AML-193 (cell line): ENCODE data around the gene KERA.

Source experiments
- DNase-seq, 2 experiments: peaks; one replicate each; lab custom pipeline; 2025; lab: John Stamatoyannopoulos, UW

The KERA gene

DNA sequence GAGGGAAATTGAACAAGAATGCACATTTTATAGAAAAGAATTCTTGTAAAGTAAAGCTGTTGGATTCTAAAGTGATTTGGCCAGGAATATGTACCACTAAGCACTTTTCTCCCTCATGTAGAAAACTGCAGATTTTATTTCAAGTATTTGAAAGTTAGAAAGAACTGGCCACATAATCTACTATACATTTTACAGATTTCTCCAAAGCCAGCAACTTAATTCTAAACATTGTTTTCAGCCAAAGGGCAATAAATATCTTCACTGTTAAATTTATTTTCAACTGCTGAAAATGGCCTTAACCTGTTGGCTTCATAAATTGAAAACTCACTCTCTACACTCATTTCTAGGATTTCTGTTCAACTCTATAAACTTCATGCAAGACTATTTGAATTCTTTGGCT is 15.6 kb upstream of the KERA start:
- no peak for DNase-seq

DNA sequence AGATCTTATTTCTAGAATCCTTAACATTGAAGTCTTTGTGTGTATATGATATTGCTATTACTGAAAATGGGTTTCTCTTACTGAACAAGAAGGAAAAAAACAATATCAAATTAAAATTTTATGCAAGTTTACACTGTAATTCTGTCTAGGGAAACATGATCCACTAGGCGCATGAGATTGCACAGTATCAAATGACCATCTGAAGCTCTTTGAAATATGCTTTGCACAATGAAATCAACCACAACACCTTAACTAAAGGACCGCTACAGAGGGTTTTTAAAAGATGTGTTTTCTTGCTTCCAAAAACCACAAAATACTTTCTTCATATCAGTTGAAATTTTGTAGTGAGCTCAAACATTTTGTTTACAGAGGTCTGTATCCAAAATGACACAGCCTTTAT is 15.1 kb upstream of the KERA start:
- DNase-seq: no peak

DNA sequence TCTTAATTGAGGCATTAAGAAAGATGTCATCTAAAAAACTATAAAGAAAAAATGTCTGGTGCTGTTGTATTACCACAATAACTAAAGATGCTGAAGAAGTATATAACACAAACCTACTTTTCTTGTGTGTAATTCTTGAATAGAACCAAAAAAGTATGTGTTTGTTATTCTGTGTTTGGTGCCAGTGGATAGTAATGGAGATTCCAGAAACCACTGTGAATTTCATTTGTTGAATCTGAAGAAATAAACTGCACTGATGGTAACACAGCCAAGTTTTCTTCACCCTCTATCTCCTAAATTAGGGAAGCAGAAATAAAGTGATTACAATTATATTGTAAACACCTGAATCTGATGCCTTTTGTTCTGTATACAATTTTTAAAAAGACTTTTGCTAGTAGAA is 13.1 kb upstream of the KERA start:
- DNase-seq: no peak

DNA sequence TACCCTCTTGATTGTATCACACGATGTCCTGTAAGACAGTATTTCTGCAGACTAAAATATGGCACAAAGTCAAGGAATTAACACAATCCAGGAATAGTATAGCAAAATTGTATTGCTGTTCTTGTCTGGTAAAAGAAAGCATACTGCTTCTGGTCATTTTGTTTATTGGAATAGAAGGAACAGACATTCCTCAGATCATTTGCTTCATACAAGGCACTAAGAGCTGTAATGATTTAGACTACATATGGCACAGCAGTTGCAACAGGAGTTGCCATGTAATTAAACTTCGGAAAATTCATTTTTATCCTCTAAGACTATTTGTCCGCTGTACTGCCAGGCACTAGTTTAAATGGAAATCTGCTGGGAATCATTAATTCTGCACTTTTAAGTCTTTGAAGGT is 7.6 kb upstream of the KERA start:
- DNase-seq: no peak

DNA sequence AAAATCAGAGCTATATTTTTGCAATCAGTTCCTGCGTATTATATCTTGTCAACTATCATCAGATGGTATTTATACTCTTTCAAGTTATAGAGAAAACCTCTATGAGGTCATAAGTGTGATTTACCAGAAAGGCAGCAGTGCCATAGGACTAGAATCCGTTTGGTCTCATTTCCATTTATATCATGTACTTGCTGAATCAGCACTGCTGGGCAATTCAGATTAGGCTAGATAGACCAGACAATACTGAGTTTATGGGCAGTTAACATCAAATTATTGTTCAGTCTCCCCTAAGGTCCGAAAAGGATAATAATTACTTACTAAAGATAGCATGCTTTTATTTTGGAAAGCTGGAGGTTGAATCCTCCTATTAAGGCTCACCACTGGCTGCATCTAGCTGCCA is 6.8 kb upstream of the KERA start:
- no peak for DNase-seq

DNA sequence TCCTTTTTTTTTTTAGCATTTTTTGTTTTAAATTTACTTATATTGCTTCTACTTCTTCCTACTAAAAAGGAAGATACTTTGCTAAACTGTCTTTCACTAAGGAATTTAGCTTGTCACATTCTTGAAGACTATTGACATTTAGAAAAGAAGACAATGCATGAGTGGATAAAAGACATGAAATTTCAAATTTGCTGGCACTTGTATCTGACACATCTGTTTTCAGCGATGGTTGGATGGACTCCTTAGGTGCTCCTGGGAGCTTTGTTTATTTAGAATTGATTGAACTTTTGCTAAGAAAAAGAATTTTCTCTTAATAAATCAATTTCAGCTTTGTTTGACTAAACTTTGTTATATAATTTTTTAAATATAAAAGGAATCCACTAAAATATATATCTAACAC is 3.3 kb upstream of the KERA start:
- DNase-seq: no peak

DNA sequence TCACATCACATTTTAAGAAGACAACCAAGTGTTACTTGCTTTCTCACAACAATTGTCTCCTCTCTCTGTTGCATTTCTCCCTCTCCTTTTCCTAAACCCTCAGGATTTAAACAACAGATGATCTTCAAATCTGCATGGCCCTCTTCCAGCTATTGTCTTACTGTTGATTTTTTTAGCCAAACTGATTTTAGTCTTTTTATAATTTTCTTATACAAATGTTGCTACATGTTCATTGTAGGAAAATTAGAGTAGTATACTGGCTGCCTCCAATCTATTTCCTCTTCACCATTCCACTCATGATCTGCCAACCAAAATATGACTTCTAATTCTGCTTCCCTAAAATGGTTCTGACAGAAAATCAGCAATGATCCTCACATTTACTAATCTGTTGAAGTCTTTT is 1.4 kb upstream of the KERA start:
- DNase-seq: no peak

DNA sequence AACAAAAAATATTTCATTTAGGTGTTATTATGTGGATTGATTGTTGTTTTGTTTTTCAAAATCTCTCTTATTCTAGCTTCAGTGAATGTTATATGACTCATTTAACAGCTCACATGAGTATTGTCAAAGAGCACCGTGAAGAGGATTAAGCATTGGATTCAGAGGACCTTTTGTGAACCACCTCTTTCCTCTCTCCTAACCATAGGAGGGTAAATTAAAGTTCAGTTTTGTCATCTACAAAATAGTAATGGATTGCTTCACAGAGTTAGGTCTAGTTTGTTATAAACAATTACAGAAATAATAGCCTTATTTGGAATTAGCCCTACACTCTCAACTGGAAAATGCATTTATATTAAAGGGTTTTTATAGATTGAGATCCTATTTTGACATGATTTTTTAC is 962 bp upstream of the KERA start:
- no peak for DNase-seq

DNA sequence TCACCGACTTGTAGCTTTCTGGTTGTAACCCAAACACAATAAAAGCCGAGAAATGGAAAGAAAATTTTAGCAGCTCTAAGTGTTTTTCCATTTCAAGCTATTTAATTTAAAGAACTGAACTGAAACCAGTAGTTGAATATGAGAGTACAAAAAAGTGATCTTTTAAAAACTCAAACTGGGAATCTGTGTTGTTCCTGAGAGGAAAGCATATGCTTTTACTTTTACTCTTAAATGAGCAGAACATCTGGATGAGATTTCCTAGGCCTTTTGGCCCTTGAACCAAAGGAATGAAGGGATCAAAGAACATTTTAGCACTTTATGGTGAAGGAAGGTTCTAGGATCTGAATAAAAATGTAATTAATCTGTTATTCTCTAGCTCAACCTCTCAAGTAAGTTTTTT is 1.3 kb downstream of the KERA start:
- DNase-seq: no peak

DNA sequence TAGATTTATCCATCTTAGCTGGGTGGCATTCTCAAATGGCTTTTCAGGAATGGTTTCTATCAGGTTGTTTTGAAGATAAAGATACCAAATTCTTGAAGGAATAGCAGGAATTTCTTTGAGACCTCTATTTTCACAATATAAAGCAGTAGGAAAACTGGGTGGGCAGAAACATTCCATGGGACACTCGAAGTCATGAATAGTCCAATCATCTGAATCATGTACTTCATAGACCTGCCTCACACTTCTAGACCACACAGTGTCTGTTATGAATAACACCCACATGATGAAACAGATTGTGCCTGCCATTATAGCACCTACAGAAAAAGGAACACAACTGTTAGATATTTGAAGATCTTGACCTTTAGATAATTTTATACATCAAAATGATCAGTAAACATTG is 1.8 kb downstream of the KERA start:
- DNase-seq: no peak

DNA sequence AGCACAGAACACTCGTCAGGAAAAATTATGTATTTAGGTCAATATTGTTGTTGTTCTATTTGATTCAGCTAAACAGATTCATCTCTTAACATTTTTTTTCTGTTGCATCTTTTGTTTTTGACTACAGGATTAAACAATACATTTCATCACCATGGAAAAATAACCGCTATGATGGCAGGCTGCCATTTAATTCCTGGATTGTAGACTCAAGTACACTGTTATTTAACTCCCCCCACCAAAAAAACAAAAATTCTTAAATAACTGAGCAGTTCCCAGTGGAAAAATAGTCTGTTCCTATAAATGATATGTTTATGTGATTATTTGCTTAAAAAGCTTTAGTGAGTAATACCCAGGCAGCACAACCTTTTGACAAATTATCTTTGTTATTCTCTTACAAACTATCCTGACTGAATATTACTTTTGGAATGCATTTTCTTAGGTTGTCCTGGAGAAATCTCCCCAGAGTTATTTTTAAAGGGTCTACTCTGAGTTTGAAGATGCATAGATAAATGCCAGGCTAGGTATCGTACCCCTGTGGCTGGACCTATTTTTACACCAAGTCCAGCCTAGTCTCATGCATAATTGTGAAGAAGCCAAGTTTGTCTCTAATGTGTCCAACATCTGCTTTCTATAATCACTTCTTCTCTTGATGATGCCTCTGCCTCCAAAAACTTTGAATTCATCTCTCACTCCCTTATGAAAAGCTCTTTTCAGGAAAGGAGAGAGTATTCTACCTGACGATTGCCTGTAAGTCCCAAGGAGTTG is 3.7 kb downstream of the KERA start:
- no peak for DNase-seq

DNA sequence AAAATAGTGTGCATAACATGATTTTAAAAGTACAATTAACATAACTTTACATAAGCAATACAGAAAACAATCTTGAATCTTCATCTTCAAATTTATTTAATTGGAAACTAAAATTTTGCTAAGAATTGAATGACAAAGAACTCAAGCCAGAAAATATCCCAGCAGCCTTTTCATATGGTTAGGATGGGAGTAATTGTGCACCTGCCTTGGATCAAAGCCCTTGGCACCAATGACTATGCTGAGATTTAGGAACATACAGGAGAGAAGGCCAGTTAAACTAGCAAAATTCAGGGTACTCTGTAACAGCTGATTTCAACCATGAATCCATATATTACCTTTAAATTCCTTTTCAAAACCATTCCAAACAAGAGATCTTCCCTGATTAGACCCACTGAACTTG is 5.8 kb downstream of the KERA start:
- no peak for DNase-seq

DNA sequence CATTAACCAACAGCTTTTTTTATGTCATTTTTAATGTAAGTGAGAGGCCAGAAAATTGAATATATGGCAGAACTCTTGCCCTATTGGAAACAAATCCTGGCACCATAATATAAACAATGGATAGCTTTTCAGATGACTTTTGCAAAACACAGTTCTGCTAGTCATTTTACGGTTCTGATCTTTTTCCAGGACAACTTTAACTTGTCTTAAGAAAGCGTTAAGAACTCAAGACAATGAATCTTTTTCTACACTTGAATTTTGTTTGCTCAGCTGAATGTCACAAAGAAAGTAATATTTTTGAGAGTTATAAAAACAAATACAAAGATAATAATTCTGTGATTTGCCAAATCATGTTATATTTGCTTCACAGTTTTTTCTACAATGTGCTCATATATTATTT is 13.2 kb downstream of the KERA start:
- DNase-seq: no peak

DNA sequence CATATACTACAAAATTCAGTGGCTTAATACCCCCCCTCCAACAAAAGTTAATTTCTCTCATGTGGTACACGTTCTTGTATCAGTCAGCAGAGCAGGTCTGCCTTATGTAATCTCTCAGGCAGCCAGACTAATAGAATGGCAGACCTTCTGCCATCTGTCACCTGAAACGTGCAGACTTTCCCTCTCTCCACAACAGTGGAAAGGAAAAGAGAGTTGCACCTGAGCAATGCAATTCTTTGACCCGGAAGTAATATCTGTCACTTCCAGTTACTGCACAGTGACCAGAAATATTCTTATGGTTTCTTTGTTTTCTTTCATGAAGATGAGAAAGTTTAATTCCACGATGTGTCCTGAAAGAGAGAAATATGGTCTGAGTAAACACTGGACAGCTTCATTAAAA is 14.4 kb downstream of the KERA start:
- no peak for DNase-seq

DNA sequence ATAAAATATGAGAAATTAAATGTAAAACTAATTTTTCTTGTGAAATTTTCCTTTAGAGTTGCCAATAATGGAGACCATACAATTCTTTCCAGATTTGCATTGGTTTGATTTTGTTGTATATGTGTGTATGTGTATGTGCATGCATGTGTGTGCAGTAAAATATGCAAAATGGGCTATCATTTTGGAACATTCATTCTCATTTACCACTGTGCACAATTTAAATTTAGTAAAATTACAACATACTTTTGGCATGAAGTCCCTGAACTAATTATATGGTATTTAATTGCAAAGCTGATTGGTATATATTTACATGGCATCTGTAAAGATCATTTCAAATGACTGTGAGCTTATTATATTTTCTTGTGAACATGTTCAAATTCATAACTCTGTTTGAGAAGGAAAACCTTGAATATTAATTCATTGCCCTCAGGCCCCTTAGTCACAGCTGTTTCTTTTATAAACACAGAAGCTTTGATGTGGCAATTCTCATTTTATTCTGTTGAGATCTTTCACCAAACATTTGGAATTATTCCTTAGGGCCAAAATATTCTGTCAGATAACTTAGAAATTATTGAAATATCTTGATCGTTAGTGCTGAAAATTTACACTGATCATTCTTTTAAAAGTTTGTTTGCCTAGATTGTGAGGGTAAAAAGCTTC is 17.6 kb downstream of the KERA start:
- no peak for DNase-seq

DNA sequence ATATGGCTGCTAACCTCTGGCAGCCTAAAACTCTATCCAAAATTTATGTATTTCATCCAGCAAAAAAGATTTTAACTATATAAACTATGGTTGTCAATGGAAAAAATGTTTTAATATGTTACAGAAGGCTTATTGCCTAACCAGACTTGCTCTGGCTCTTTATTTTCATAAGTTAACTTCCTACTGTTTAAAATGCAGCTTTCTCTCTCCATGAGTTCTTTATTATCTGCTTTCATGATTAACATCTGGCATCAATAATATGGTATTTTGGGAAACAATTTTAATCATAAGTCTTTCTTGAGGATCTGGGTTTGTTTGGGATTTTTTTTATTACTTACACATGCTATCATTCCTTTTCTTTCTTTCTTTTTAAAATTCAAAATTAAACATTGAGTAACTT is 20.5 kb downstream of the KERA start:
- DNase-seq: no peak

DNA sequence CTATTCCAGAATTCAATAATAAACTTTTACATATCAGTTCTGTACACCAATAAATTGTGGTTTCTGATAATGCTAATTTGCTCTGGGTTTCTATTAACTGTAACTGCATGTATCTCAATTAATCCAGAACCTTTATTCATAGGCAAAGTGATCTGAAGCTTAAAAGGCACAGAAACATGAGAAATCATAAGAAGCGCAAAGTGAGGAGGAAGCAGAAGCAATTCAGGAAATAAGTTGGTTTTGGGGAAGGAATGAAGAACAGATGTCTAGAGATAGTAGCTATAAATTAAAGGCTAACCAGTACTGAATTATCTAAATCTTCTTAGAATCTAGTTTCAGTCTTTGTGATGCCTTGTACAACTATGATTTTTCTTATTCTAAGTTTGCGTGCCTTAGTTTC is 24.6 kb downstream of the KERA start:
- no peak for DNase-seq

DNA sequence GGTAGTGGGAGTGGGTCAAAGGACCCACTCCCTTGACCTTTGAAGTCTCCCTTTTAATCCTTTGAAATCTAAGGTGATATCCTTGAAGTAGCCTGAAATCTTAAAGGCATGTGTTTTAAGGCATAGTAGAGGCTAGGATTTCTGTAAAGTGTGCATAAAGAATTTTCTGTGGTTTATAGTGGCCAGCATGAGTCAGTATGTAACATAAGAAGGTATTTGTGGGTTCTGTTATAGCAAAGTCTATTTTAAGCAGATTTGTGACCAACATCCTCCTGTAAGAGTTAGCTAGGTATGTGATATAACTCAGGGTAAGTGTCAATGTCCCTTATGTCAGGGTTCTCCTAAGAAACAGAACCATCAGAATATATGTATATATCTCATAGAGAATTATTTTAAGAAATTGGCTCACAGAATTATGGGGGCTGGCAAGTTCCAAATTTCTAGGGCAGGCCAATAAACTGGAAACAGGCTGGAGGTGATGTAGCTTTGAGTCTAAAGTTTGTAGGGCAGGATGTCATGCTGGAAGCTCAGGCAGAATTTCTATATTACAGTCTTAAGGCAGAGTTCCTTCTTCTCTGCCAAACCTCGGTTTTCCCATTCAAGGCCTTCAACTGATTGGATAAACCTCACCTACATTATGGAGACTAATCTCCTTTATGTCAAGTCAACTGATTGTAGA is 34.4 kb downstream of the KERA start:
- no peak for DNase-seq

DNA sequence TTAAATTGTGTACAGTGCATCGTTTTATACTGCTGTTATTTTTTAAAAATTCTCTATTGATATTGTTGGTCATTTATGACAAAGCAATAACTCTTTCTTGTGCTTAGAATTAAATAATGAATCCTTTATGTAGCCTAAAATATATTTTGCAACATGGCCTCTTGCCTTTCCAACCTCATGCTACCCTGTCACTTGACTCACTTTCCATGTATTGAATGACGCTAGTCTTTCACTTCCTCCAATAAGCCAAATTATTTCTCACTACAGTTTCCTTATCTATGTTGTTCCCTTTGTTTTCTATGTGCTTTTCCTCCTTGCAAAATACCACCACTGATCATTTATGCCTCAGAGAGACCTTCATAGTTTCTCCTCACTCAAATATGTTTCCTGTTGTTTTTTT is 36.7 kb downstream of the KERA start:
- DNase-seq: no peak

DNA sequence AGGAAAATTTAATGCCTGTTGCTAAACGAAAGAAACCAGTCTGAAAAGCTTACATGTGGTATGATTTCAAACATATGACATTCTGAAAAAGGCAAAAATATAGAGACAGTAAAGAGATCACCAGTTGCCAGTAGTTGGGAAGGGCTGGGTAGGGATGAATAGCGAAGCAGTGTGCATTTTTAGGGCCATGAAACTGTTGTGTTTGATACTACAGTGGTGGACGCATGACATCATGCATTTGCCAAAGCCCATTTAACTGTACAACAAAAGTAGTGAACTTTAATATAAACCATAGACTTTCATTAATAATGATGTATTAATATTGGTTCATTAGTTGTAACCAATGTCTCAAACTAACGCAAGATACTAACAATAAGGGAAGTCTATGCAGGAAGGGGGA is 38.4 kb downstream of the KERA start:
- no peak for DNase-seq

DNA sequence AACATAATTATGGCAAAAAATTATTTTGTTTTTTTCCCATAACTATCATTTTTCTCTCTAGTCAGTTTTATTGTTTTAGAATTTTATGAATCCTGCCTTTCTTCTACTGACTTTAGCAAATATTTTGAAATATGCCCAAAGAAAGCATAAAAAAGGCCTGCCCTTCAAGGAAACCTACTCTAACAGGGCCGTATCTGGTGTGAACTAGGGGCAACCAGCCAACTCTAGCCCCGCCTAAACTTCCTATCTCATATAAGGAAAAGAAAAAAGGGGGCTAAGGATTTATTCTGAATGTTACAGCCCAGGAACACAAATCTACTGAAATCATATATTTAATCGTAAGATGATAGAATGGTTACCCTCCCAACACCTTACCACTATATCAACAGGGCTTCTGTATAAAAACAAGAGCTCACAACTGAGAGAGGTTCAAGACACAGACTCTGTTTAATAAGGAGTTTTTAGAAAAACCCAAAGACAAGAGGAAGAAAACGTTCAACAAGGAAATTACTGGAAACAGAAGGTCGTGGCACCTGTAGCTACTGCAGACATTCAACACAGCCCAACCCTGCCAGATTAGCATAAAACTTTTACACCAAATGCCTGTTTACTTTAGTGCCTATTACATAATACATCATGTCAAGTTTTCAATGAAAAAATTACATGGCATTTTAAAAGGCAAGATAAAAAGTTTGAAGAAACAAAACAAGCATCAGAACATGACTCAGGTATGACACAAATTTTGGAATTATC is 40.1 kb downstream of the KERA start:
- no peak for DNase-seq

DNA sequence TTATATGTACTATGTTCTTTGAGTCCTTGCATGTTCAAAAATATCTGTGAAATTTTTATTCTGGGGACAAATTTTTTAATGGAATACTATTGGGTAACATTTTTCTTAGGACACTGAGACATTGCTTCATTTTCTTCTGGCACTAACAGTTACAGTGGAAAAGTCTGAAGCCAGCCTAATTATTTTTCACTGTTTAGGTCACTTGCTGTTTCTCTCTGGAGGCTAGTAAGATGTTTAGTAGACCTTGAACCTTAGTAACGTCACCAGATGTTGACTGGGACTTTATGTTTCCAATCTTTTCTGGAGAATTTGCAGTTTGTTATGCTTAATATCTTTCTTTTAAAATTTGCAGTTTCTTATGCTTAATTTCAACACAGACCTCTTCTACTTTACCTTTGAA is 40.8 kb downstream of the KERA start:
- DNase-seq: no peak
